Panc1 (cell line): ENCODE measurements around the gene VEGFA. TPM values are rescaled to one million over a fixed set of nuclear protein-coding genes. Genes with fewer than 3 reads are reported as not detected.

Experiments used
- ATAC-seq: fragments of 200-7000 bp; cut with Tn5 transposase; 2 replicates; pipeline ENCODE4 v1.9.1; 2020; ENCODE audit warnings: mild to moderate bottlenecking, moderate library complexity
- BruUV-seq: library from RNA; stranded (reverse); fragments of 400-500 nt; replicated peaks from 2 replicates; lab custom pipeline; 2021; lab: Mats Ljungman, UMichigan
- CTCF ChIA-PET: fragments of 300-600 bp; sonication (Branson Sonifier 250); formaldehyde crosslinking; loops from one replicate; lab custom pipeline; 2022; ENCODE audit warnings: antibody characterized with exemption; lab: Charles Lee
- POLR2A ChIA-PET: fragments of 300-600 bp; sonication (Branson Sonifier 250); formaldehyde crosslinking; loops from one replicate; lab custom pipeline; 2022; ENCODE audit warnings: antibody characterized with exemption; lab: Charles Lee
- DNase-seq: peaks from one replicate; pipeline ENCODE4 v3.0.0-alpha.2; 2010; ENCODE audit warnings: low read depth, low spot score
- H3K27ac ChIP-seq: 2 replicates; pipeline ENCODE4 v1.5.1; 2011; ENCODE audit warnings: mild to moderate bottlenecking, low read length, inconsistent platforms
- H3K27me3 ChIP-seq: fragments of 200-500 bp; sonication (Bioruptor generic); 2 replicates; pipeline ENCODE4 v1.6.0; 2014; ENCODE audit warnings: low read length, inconsistent platforms; ENCODE audit not compliant: control insufficient read depth, insufficient read depth
- H3K36me3 ChIP-seq: fragments of 200-500 bp; sonication (Bioruptor generic); 2 replicates; pipeline ENCODE4 v1.5.1; 2014; ENCODE audit warnings: inconsistent platforms, mild to moderate bottlenecking, low read length, moderate library complexity; ENCODE audit not compliant: control insufficient read depth, insufficient read depth
- H3K4me1 ChIP-seq: 2 replicates; pipeline ENCODE4 v1.5.1; 2011; ENCODE audit warnings: inconsistent platforms, mild to moderate bottlenecking, low read length, moderate library complexity; ENCODE audit not compliant: control insufficient read depth, insufficient read depth
- H3K4me3 ChIP-seq, 2 experiments: 2 replicates each; pipeline ENCODE4 v1.5.1; 2011 to 2012; ENCODE audit warnings: low read depth in 2 of 2, low read length in 2 of 2, mild to moderate bottlenecking in 2 of 2, inconsistent platforms in 1 of 2, moderate library complexity in 1 of 2
- H3K9me3 ChIP-seq: fragments of 200-500 bp; sonication (Bioruptor generic); 2 replicates; pipeline ENCODE4 v1.5.1; 2014; ENCODE audit warnings: low read depth, mild to moderate bottlenecking, inconsistent platforms, low read length, moderate library complexity; ENCODE audit not compliant: control insufficient read depth, insufficient read depth
- CTCF ChIP-seq: fragments of 450-650 bp; IDR thresholded peaks from 2 replicates; pipeline ENCODE4 v1.5.1; 2017; ENCODE audit warnings: mild to moderate bottlenecking
- POLR2AphosphoS5 ChIP-seq: IDR thresholded peaks from 2 replicates; pipeline ENCODE4 v1.6.1; 2012; ENCODE audit warnings: mild to moderate bottlenecking, low read depth, low read length, moderate library complexity
- REST ChIP-seq, 2 experiments: IDR thresholded peaks; 2 replicates each; pipeline ENCODE4 v1.6.1; 2011 to 2012; ENCODE audit warnings: low read depth in 2 of 2, control low read depth in 1 of 2, low read length in 1 of 2, mild to moderate bottlenecking in 1 of 2, moderate library complexity in 1 of 2; ENCODE audit not compliant: insufficient read depth in 1 of 2
- SIN3A ChIP-seq: IDR thresholded peaks from 2 replicates; pipeline ENCODE4 v1.6.1; 2012; ENCODE audit warnings: low read depth, mild to moderate bottlenecking, low read length, moderate library complexity, borderline replicate concordance; ENCODE audit not compliant: insufficient read depth
- TCF7L2 ChIP-seq: IDR thresholded peaks from 2 replicates; pipeline ENCODE4 v1.6.1; 2011; ENCODE audit warnings: mild to moderate bottlenecking, low read depth, low read length, inconsistent platforms
- in situ Hi-C: cut with HindIII; loops from 2 replicates; pipeline ENCODE4 v1.10.0; 2016; ENCODE audit warnings: low sequenced_read_pairs, low pct_unique_long_range_greater_than_20kb
- intact Hi-C: fragments of 100-400 bp; cut with micrococcal nuclease; formaldehyde crosslinking; loops from one replicate; pipeline ENCODE4 v1.10.0; 2022; ENCODE audit not compliant: unreplicated experiment
- total RNA-seq: library from RNA; stranded (reverse); gene quantifications from one replicate; pipeline ENCODE4 v1.2.1, GENCODE V29; 2021; ENCODE audit not compliant: unreplicated experiment

The VEGFA gene
- total RNA-seq, 1 experiment from 2014 or later, result 98.7 TPM

GRCh38 chr6:43780941-43781928, 11.2 kb downstream of the VEGFA start:
- no TSS peak for BruUV-seq

GRCh38 chr6:43781941-43782704, 12.1 kb downstream of the VEGFA start:
- Histone ChIP-seq H3K27me3 (no peaks in the 10 kb centered on the region), H3K4me1 (peaks cover 4% of the 10 kb centered on the region; the same call in 1 of the 2 replicates), H3K4me3 (no peak overlapping the region), H3K27ac (no peak overlapping the region), H3K9me3 (no peaks in the 10 kb centered on the region), H3K36me3 (peaks cover 17% of the 10 kb centered on the region)
- ATAC-seq, result no peak
- intact Hi-C loops (no loop called here), in situ Hi-C loops (no loop called here)
- TF ChIP-seq POLR2AphosphoS5 (no peak), SIN3A (no peak), REST (IDR thresholded peaks at IDR 0.05; ENCODE audit: insufficient read depth in 1 of 2, low read depth in 2 of 2, low read length in 1 of 2) (no peak), CTCF (no peak), TCF7L2 (no peak; the same call in 1 of the 2 replicates)
- no TSS peak for BruUV-seq
- CTCF ChIA-PET, result interaction anchor here (0.6 to 0.7 kb wide), 2 partner anchors 271 to 293 kb away, joined by 4 to 5 read pairs; no protein-coding TSS in a partner anchor
- POLR2A ChIA-PET, result no interaction called here
- DNase-seq, result no peak

More at GRCh38 chr6:43780941-43781928, 11.2 kb downstream of the VEGFA start:
- ChIA-PET CTCF (interaction anchor here (0.6 to 0.7 kb wide), 2 partner anchors 272 to 294 kb away, joined by 4 to 5 read pairs; no protein-coding TSS in a partner anchor), POLR2A (no interaction called here)
- no peaks in the 10 kb centered on the region for H3K27me3 ChIP-seq
- DNase-seq (no peak), ATAC-seq (no peak)
- H3K27ac ChIP-seq, result no peak overlapping the region
- in situ Hi-C loops (no loop called here), intact Hi-C loops (no loop called here)
- peaks cover 17% of the 10 kb centered on the region for H3K36me3 ChIP-seq
- peaks cover 6% of the 10 kb centered on the region; the same call in 1 of the 2 replicates for H3K4me1 ChIP-seq
- no peak overlapping the region for H3K4me3 ChIP-seq
- H3K9me3 ChIP-seq, result no peaks in the 10 kb centered on the region
- no peak for TF ChIP-seq CTCF
